ENCODE results near the gene HERC5. TPM values are rescaled to one million over a fixed set of nuclear protein-coding genes. Genes with fewer than 3 reads are reported as not detected.
"Not testable (repeated sequence)": the region's sequence is repeated elsewhere in the genome, so short reads cannot be mapped to it uniquely, and the experiment has no call there.

Gene HERC5
- polyA plus RNA-seq (ENCODE audit: low read depth in 6 of 6): 10 to 100 TPM in 1 of 6 donors, 1 to 10 TPM in 5; 6.2 to 10.5 (median 7.5) TPM

GRCh38 chr4:88456670-88457306 lies at the start of gene HERC5:
HERC5 (plus strand) TSS chr4:88457119; CDS start chr4:88457270, 151 bp downstream.
- ATAC-seq (ENCODE audit: low read depth in 2 of 2): peak; percentile 94 to 95
- H3K27ac Mint-ChIP-seq: peak within 1 kb of the TSS; percentile 93 to 100 (median 99)
- peaks cover 7 to 22% (median 18%) of the 10 kb centered on the region in 3 donors for H3K4me1 Mint-ChIP-seq
- H3K4me3 Mint-ChIP-seq: peak within 1 kb of the TSS; percentile 88 to 100 (median 100)
- H3K9me3 Mint-ChIP-seq: peaks cover 0 to 3% (median 0%) of the 10 kb centered on the region in 7 donors
- peaks cover 4 to 7% of the 10 kb centered on the region in 2 donors for H3K36me3 Mint-ChIP-seq
- DNase-seq: peak; percentile 95
- no peaks in the 10 kb centered on the region for H3K27me3 Mint-ChIP-seq

GRCh38 chr4:88409206-88409605 lies 47.7 kb upstream of the HERC5 start:
- DNase-seq: no peak
- Mint-ChIP-seq H3K27ac (no peak overlapping the region), H3K27me3 (no peaks in the 10 kb centered on the region), H3K36me3 (peaks cover 8 to 33% of the 10 kb centered on the region in 2 donors), H3K9me3 (no peaks in the 10 kb centered on the region), H3K4me3 (no peak overlapping the region), H3K4me1 (no peaks in the 10 kb centered on the region)
- no peak for ATAC-seq (ENCODE audit: low read depth in 2 of 2)

- Mint-ChIP-seq H3K27me3 (no peaks in the 10 kb centered on the region), H3K9me3 (no peaks in the 10 kb centered on the region), H3K4me1 (no peaks in the 10 kb centered on the region), H3K36me3 (peaks cover 8 to 31% of the 10 kb centered on the region in 2 donors), H3K27ac (no peak overlapping the region), H3K4me3 (no peak overlapping the region)
- ATAC-seq (ENCODE audit: low read depth in 2 of 2): no peak
- no peak for DNase-seq
These were observed 47.1 kb upstream of the HERC5 start for GRCh38 chr4:88409789-88410188.

GRCh38 chr4:88411491-88412096 lies 45.3 kb upstream of the HERC5 start:
- Mint-ChIP-seq H3K27me3 (no peaks in the 10 kb centered on the region), H3K4me1 (no peaks in the 10 kb centered on the region), H3K36me3 (peaks cover 8 to 21% of the 10 kb centered on the region in 2 donors), H3K9me3 (no peaks in the 10 kb centered on the region), H3K4me3 (no peak overlapping the region), H3K27ac (no peak overlapping the region)
- no peak for DNase-seq
- no peak for ATAC-seq (ENCODE audit: low read depth in 2 of 2)

- Mint-ChIP-seq H3K27ac (no peak overlapping the region), H3K4me1 (no peaks in the 10 kb centered on the region), H3K36me3 (peaks cover 8 to 21% of the 10 kb centered on the region in 2 donors), H3K4me3 (no peak overlapping the region), H3K9me3 (no peaks in the 10 kb centered on the region), H3K27me3 (no peaks in the 10 kb centered on the region)
- ATAC-seq (ENCODE audit: low read depth in 2 of 2): no peak
- no peak for DNase-seq
These were observed 43.1 kb upstream of the HERC5 start for GRCh38 chr4:88413801-88414200.

- DNase-seq (no peak), ATAC-seq (ENCODE audit: low read depth in 2 of 2) (no peak)
- Mint-ChIP-seq H3K4me1 (no peaks in the 10 kb centered on the region), H3K27me3 (no peaks in the 10 kb centered on the region), H3K9me3 (no peaks in the 10 kb centered on the region), H3K27ac (no peak overlapping the region), H3K4me3 (no peak overlapping the region), H3K36me3 (peaks cover 8 to 15% of the 10 kb centered on the region in 2 donors)
These were observed 42.2 kb upstream of the HERC5 start for GRCh38 chr4:88414755-88415154.

GRCh38 chr4:88415982-88416381 lies 40.9 kb upstream of the HERC5 start:
- ATAC-seq (ENCODE audit: low read depth in 2 of 2): no peak
- no peaks in the 10 kb centered on the region for H3K27me3 Mint-ChIP-seq
- H3K27ac Mint-ChIP-seq: no peak overlapping the region
- no peak for DNase-seq
- H3K36me3 Mint-ChIP-seq: peaks cover 7 to 8% of the 10 kb centered on the region in 2 donors
- no peak overlapping the region for H3K4me3 Mint-ChIP-seq
- H3K4me1 Mint-ChIP-seq: no peaks in the 10 kb centered on the region
- H3K9me3 Mint-ChIP-seq: no peaks in the 10 kb centered on the region

GRCh38 chr4:88418411-88418810 lies 38.5 kb upstream of the HERC5 start:
- Mint-ChIP-seq H3K9me3 (no peaks in the 10 kb centered on the region), H3K36me3 (peaks cover 6 to 11% of the 10 kb centered on the region in 2 donors), H3K4me3 (no peak overlapping the region), H3K27me3 (no peaks in the 10 kb centered on the region), H3K27ac (peak overlapping the region in 1 of 6 donors; percentile 22), H3K4me1 (no peaks in the 10 kb centered on the region)
- ATAC-seq (ENCODE audit: low read depth in 2 of 2) (no peak), DNase-seq (no peak)

- H3K27ac Mint-ChIP-seq: no peak overlapping the region
- no peaks in the 10 kb centered on the region for H3K27me3 Mint-ChIP-seq
- no peaks in the 10 kb centered on the region for H3K9me3 Mint-ChIP-seq
- no peak for DNase-seq
- H3K4me3 Mint-ChIP-seq: no peak overlapping the region
- H3K36me3 Mint-ChIP-seq: peaks cover 0 to 15% of the 10 kb centered on the region in 2 donors
- H3K4me1 Mint-ChIP-seq: no peaks in the 10 kb centered on the region
- ATAC-seq (ENCODE audit: low read depth in 2 of 2): no peak
These were observed 37.0 kb upstream of the HERC5 start for GRCh38 chr4:88419874-88420273.

GRCh38 chr4:88420844-88421243 lies 36.1 kb upstream of the HERC5 start:
- Mint-ChIP-seq H3K27ac (no peak overlapping the region), H3K27me3 (no peaks in the 10 kb centered on the region), H3K4me3 (no peak overlapping the region), H3K36me3 (peaks cover 0 to 11% of the 10 kb centered on the region in 2 donors), H3K4me1 (no peaks in the 10 kb centered on the region), H3K9me3 (no peaks in the 10 kb centered on the region)
- DNase-seq (no peak), ATAC-seq (ENCODE audit: low read depth in 2 of 2) (no peak)

GRCh38 chr4:88422403-88422802 lies 34.5 kb upstream of the HERC5 start:
- no peak for ATAC-seq (ENCODE audit: low read depth in 2 of 2)
- no peak overlapping the region for H3K27ac Mint-ChIP-seq
- H3K4me3 Mint-ChIP-seq: no peak overlapping the region

GRCh38 chr4:88429401-88429800 lies 27.5 kb upstream of the HERC5 start:
- no peak for DNase-seq
- Mint-ChIP-seq H3K27me3 (no peaks in the 10 kb centered on the region), H3K4me3 (no peak overlapping the region), H3K36me3 (peaks cover 13 to 29% of the 10 kb centered on the region in 2 donors), H3K9me3 (peaks cover 0 to 9% (median 6%) of the 10 kb centered on the region in 7 donors), H3K4me1 (no peaks in the 10 kb centered on the region), H3K27ac (no peak overlapping the region)
- ATAC-seq (ENCODE audit: low read depth in 2 of 2): no peak

More at GRCh38 chr4:88422403-88422802, 34.5 kb upstream of the HERC5 start:
- H3K36me3 Mint-ChIP-seq: peaks cover 0 to 11% of the 10 kb centered on the region in 2 donors
- H3K9me3 Mint-ChIP-seq: no peaks in the 10 kb centered on the region
- DNase-seq: no peak
- no peaks in the 10 kb centered on the region for H3K27me3 Mint-ChIP-seq
- no peaks in the 10 kb centered on the region for H3K4me1 Mint-ChIP-seq

- no peak for ATAC-seq (ENCODE audit: low read depth in 2 of 2)
- peaks cover 0 to 9% (median 6%) of the 10 kb centered on the region in 7 donors for H3K9me3 Mint-ChIP-seq
- DNase-seq: no peak
- H3K4me1 Mint-ChIP-seq: no peaks in the 10 kb centered on the region
- H3K36me3 Mint-ChIP-seq: peaks cover 23 to 33% of the 10 kb centered on the region in 2 donors
- no peaks in the 10 kb centered on the region for H3K27me3 Mint-ChIP-seq
- H3K27ac Mint-ChIP-seq: peak overlapping the region in 1 of 6 donors; percentile 6
- no peak overlapping the region for H3K4me3 Mint-ChIP-seq
These were observed 20.8 kb upstream of the HERC5 start for GRCh38 chr4:88435987-88436693.

GRCh38 chr4:88437873-88438272 lies 19.0 kb upstream of the HERC5 start:
- not testable (repeated sequence) for ATAC-seq (ENCODE audit: low read depth in 2 of 2); H3K9me3 Mint-ChIP-seq; DNase-seq; H3K27me3 Mint-ChIP-seq; H3K4me1 Mint-ChIP-seq; H3K4me3 Mint-ChIP-seq; H3K27ac Mint-ChIP-seq
- H3K36me3 Mint-ChIP-seq: peaks cover 38 to 44% of the 10 kb centered on the region in 2 donors
